Activated naive CD4-positive, alpha-beta T cell treated with anti-CD3 and anti-CD28 coated beads, Interleukin-2, amount 50 U/mL, for 72 hours (primary cell): ENCODE data around the gene OGG1. TPM values are rescaled to one million over a fixed set of nuclear protein-coding genes. Genes with fewer than 3 reads are reported as not detected.

ENCODE experiments used
- ATAC-seq, 2 donors: fragments of 150-1000 bp; cut with Tn5 transposase; 2 replicates each; pipeline ENCODE4 v1.10.0; 2021; ENCODE audit warnings: mild to moderate bottlenecking in 2 of 2, moderate library complexity in 2 of 2
- DNase-seq, 2 donors: peaks; one replicate each; pipeline ENCODE4 v3.0.0; 2021 to 2022; ENCODE audit warnings: low spot score in 2 of 2
- H3K27ac Mint-ChIP-seq, 2 donors: one replicate each; pipeline ENCODE4 v1.8.0; 2022; ENCODE audit warnings: mild to moderate bottlenecking in 2 of 2, mixed read lengths in 2 of 2
- H3K36me3 Mint-ChIP-seq, 2 donors: one replicate each; pipeline ENCODE4 v1.8.0; 2022; ENCODE audit warnings: mixed read lengths in 2 of 2
- H3K9me3 Mint-ChIP-seq, 2 donors: one replicate each; pipeline ENCODE4 v1.8.0; 2022; ENCODE audit warnings: mixed read lengths in 2 of 2
- total RNA-seq, 2 donors: library from RNA; stranded (reverse); gene quantifications; one replicate each; pipeline ENCODE4 v1.2.3, GENCODE V29; 2022

Gene OGG1
- 10 to 100 TPM; 34.8 to 58.0 TPM for total RNA-seq

DNA sequence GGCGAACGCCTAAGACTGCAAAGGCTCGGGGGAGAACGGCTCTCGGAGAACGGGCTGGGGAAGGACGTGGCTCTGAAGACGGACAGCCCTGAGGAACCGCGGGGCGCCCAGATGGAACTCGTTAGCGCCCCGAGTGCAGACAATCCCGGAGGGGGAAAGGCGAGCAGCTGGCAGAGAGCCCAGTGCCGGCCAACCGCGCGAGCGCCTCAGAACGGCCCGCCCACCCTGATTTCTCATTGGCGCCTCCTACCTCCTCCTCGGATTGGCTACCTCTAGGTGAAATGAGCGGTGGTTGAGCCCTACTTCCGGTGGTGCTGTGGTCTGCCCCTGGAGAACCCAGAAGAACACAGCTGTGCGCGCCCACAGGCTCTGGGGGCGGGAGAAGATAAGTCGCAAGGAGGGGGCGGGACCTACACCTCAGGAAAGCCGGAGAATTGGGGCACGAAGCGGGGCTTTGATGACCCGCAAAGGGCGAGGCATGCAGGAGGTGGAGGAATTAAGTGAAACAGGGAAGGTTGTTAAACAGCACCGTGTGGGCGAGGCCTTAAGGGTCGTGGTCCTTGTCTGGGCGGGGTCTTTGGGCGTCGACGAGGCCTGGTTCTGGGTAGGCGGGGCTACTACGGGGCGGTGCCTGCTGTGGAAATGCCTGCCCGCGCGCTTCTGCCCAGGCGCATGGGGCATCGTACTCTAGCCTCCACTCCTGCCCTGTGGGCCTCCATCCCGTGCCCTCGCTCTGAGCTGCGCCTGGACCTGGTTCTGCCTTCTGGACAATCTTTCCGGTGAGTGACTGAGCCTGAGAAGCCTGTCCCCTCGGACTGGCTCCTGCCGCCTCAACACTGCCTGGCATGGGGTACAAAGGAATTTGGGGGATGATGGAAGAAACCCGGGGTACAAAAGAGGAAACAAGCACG, at the start of gene OGG1:
OGG1 (plus strand) TSS at position 308 of the 911 bp plus-strand sequence; CDS start at position 643, 335 bp downstream.
- no peaks in the 10 kb centered on the region for H3K9me3 Mint-ChIP-seq
- DNase-seq (peak; percentile 93 to 98), ATAC-seq (peak; percentile 95 to 97)
- H3K36me3 Mint-ChIP-seq: peaks cover 26 to 32% of the 10 kb centered on the region in 2 donors
- H3K27ac Mint-ChIP-seq: peak within 1 kb of the TSS; percentile 87 to 95

- H3K9me3 Mint-ChIP-seq: no peaks in the 10 kb centered on the region
- DNase-seq (no peak), ATAC-seq (no peak)
- peaks cover 0 to 6% of the 10 kb centered on the region in 2 donors for H3K36me3 Mint-ChIP-seq
- H3K27ac Mint-ChIP-seq: no peak overlapping the region
Observed at GRCh38 chr3:9700536-9700935, 49.2 kb upstream of the OGG1 start.

- H3K27ac Mint-ChIP-seq: no peak overlapping the region
- H3K9me3 Mint-ChIP-seq: no peaks in the 10 kb centered on the region
- H3K36me3 Mint-ChIP-seq: peaks cover 0 to 7% of the 10 kb centered on the region in 2 donors
- ATAC-seq: no peak
- no peak for DNase-seq
Observed at GRCh38 chr3:9701006-9701405, 48.7 kb upstream of the OGG1 start.

GRCh38 chr3:9701711-9702110, 48.0 kb upstream of the OGG1 start:
- ATAC-seq (no peak), DNase-seq (no peak)
- peaks cover 0 to 13% of the 10 kb centered on the region in 2 donors for H3K36me3 Mint-ChIP-seq
- no peak overlapping the region for H3K27ac Mint-ChIP-seq
- H3K9me3 Mint-ChIP-seq: no peaks in the 10 kb centered on the region

DNA sequence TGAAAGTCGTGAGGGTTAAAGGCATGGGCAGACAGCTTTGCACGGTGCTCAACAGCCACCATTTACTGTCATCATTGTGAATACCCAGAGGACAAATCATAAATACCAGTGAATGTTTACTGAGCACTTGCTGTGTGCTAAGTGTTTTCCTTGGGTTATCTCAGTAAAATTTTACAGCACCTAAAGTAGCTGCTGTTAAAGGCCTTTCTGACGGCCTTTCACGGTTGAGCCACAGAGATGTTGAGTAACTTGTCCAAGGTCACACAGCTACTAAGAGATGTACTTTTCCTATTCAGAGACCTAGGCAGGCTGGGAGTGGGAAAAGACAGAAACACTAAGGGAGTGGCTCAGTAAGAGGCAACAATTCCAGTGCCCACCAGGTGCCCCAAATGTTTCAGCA, 46.5 kb upstream of the OGG1 start:
- Mint-ChIP-seq H3K9me3 (no peaks in the 10 kb centered on the region), H3K36me3 (peaks cover 0 to 13% of the 10 kb centered on the region in 2 donors), H3K27ac (no peak overlapping the region)
- ATAC-seq (no peak), DNase-seq (no peak)

DNA sequence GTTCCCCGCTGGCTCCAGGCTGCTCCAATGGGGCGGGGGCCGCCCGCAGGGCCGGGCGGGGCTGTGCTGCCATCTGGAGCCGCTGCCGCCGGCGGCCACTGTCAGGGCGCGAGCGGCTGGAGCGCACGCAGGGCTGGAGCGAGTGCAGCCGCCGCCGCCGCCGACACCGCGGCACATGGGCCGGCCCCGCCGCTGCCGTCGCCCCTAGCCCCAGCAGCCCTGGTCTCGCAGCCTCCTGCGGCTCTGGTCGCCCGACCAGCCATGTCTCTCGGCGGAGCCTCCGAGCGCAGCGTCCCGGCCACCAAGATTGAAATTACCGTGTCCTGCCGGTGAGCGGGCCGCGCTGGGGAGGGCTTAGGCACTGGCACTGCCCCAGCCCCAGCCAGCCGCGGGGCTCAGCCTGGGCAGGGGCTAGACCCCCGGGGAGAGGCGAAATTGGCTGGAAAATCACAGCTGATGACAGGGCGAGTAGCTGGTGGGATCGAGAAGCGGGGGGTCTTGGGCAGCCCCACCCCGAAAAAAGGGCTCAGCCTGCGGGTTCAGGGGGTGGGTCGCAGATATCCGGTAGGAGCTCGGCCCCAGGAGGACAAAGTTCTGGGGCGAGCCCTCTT, 45.9 kb upstream of the OGG1 start, which contains the start of gene CPNE9:
CPNE9 (plus strand) TSS at position 98 of the 611 bp plus-strand sequence; CDS start at position 262, 164 bp downstream.
- no peak within 1 kb of the TSS for H3K27ac Mint-ChIP-seq
- ATAC-seq: peak; percentile 27 to 31
- no peak for DNase-seq
- peaks cover 0 to 13% of the 10 kb centered on the region in 2 donors for H3K36me3 Mint-ChIP-seq
- no peaks in the 10 kb centered on the region for H3K9me3 Mint-ChIP-seq

- H3K27ac Mint-ChIP-seq: no peak overlapping the region
- DNase-seq (peak in 1 of 2 donors; percentile 41), ATAC-seq (peak; percentile 23 to 42)
- no peaks in the 10 kb centered on the region for H3K9me3 Mint-ChIP-seq
- peaks cover 0 to 13% of the 10 kb centered on the region in 2 donors for H3K36me3 Mint-ChIP-seq
Observed at GRCh38 chr3:9704347-9705322, 45.1 kb upstream of the OGG1 start.

- H3K27ac Mint-ChIP-seq: no peak overlapping the region
- DNase-seq: no peak
- peaks cover 0 to 6% of the 10 kb centered on the region in 2 donors for H3K36me3 Mint-ChIP-seq
- peak; percentile 31 to 72 for ATAC-seq
- no peaks in the 10 kb centered on the region for H3K9me3 Mint-ChIP-seq
Observed at GRCh38 chr3:9710174-9710739, 39.5 kb upstream of the OGG1 start.

DNA sequence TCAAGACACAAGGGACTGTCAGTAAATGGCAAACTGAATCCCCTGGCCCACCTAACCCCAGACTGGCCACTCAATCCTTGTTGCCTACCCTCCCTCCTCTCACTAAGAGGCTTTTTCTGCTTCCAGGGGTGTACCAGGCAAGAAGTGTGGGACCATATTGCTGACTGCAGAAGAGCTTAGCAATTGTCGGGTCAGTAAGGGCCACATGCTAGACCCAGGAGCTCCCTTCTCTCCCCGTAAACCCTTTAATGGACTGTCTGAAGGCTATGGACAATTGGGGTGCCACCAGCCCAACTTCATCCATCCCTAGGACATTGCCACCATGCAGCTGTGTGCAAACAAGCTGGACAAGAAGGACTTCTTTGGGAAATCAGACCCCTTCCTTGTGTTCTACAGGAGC, 37.3 kb upstream of the OGG1 start:
- Mint-ChIP-seq H3K36me3 (no peaks in the 10 kb centered on the region), H3K9me3 (no peaks in the 10 kb centered on the region), H3K27ac (no peak overlapping the region)
- ATAC-seq: no peak
- no peak for DNase-seq

DNA sequence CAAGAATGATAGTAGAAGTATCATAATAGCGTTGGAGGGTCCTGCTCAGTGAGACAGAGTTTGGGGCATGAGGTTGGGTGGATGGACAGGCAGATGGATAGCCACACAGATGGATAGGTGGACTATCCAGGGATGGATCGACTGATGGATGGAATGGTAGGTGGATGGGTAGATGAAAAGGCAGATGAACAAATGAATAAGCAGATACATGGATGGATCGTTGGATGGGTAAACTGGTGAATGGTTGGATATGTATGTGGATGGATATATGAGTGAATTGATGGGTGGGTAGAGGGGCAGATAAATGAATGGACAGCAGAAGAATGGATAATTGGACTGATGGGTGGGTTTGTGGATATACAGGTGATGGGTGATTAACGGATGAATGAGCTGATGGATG, 36.6 kb upstream of the OGG1 start:
- Mint-ChIP-seq H3K27ac (no peak overlapping the region), H3K9me3 (no peaks in the 10 kb centered on the region), H3K36me3 (no peaks in the 10 kb centered on the region)
- DNase-seq (no peak), ATAC-seq (no peak)

DNA sequence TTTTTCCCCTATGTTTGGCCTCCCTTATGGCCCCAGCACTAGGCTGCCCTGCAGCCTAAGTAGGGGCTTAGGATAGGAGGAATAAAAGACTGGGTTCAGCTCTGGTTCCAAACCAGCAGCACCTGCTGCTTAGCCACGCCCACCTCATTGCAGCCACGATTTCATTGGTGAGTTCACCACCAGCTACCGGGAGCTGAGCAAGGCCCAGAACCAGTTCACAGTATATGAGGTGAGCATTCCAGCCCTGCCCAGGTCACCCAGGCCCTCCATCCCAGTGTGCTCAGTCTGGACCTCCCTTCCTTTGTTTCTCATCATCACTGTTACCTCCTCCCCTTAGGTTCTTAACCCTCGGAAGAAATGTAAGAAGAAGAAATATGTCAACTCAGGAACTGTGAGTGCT, 34.6 kb upstream of the OGG1 start:
- no peaks in the 10 kb centered on the region for H3K9me3 Mint-ChIP-seq
- ATAC-seq: no peak
- H3K27ac Mint-ChIP-seq: no peak overlapping the region
- no peaks in the 10 kb centered on the region for H3K36me3 Mint-ChIP-seq
- DNase-seq: no peak

- ATAC-seq (peak; percentile 87 to 99), DNase-seq (peak; percentile 36 to 66)
- Mint-ChIP-seq H3K9me3 (no peaks in the 10 kb centered on the region), H3K36me3 (no peaks in the 10 kb centered on the region), H3K27ac (no peak overlapping the region)
Observed at GRCh38 chr3:9715764-9716437, 33.9 kb upstream of the OGG1 start.

- H3K36me3 Mint-ChIP-seq: no peaks in the 10 kb centered on the region
- H3K9me3 Mint-ChIP-seq: no peaks in the 10 kb centered on the region
- H3K27ac Mint-ChIP-seq: no peak overlapping the region
- DNase-seq: no peak
- no peak for ATAC-seq
Observed at GRCh38 chr3:9716801-9717555, 32.8 kb upstream of the OGG1 start.

- no peaks in the 10 kb centered on the region for H3K9me3 Mint-ChIP-seq
- ATAC-seq (no peak), DNase-seq (no peak)
- no peak overlapping the region for H3K27ac Mint-ChIP-seq
- H3K36me3 Mint-ChIP-seq: no peaks in the 10 kb centered on the region
Observed at GRCh38 chr3:9717563-9717962, 32.2 kb upstream of the OGG1 start.

GRCh38 chr3:9718118-9718517, 31.6 kb upstream of the OGG1 start:
- DNase-seq (no peak), ATAC-seq (no peak)
- Mint-ChIP-seq H3K9me3 (no peaks in the 10 kb centered on the region), H3K27ac (no peak overlapping the region), H3K36me3 (no peaks in the 10 kb centered on the region)
